GM19455 (cell line): ENCODE measurements around the gene RABEP2.
"Not testable (repeated sequence)": the region's sequence is repeated elsewhere in the genome, so short reads cannot be mapped to it uniquely, and the experiment has no call there.

Experiments
- ATAC-seq: cut with Tn5 transposase; IDR thresholded peaks from one replicate; pipeline ENCODE4 v1.9.1; 2021; ENCODE audit not compliant: unreplicated experiment

The RABEP2 gene

GRCh38 chr16:28932339-28933141 is 7.5 kb upstream of the RABEP2 start:
- no peak for ATAC-seq

GRCh38 chr16:28931801-28932225 is 6.8 kb upstream of the RABEP2 start, which contains the start of gene CD19:
CD19 (plus strand) TSS chr16:28931971; CDS start chr16:28932001, 30 bp downstream.
- ATAC-seq: no peak

- no peak for ATAC-seq
These were observed 5.6 kb upstream of the RABEP2 start for GRCh38 chr16:28930652-28931051.

- ATAC-seq: no peak
These were observed 5.2 kb upstream of the RABEP2 start for GRCh38 chr16:28930203-28930602.

GRCh38 chr16:28927815-28928214 is 2.8 kb upstream of the RABEP2 start:
- ATAC-seq: no peak

GRCh38 chr16:28926284-28926683 is 1.2 kb upstream of the RABEP2 start:
- not testable (repeated sequence) for ATAC-seq

GRCh38 chr16:28925386-28926228 is 569 bp upstream of the RABEP2 start:
- ATAC-seq: peak; percentile 35

GRCh38 chr16:28924399-28924761 is 658 bp downstream of the RABEP2 start:
- no peak for ATAC-seq

GRCh38 chr16:28923652-28924398 is 1.2 kb downstream of the RABEP2 start:
- ATAC-seq: peak; percentile 55

- ATAC-seq: no peak
These were observed 1.8 kb downstream of the RABEP2 start for GRCh38 chr16:28923231-28923587.

- ATAC-seq: no peak
These were observed 6.3 kb downstream of the RABEP2 start for GRCh38 chr16:28918698-28919097.

- ATAC-seq: no peak
These were observed 7.9 kb downstream of the RABEP2 start for GRCh38 chr16:28917095-28917494.

GRCh38 chr16:28915181-28915580 is 9.9 kb downstream of the RABEP2 start:
- no peak for ATAC-seq

- no peak for ATAC-seq
These were observed 10.9 kb downstream of the RABEP2 start for GRCh38 chr16:28913946-28914724.

GRCh38 chr16:28912558-28912957 is 12.5 kb downstream of the RABEP2 start:
- ATAC-seq: no peak

GRCh38 chr16:28910086-28911031 is 14.7 kb downstream of the RABEP2 start:
- ATAC-seq: no peak

- ATAC-seq: no peak
These were observed 19.2 kb downstream of the RABEP2 start for GRCh38 chr16:28905800-28906372.

- no peak for ATAC-seq
These were observed 19.7 kb downstream of the RABEP2 start for GRCh38 chr16:28905229-28905754.

- ATAC-seq: no peak
These were observed 20.2 kb downstream of the RABEP2 start for GRCh38 chr16:28904828-28905227.
